ENCODE data around the gene NUFIP2. TPM values are rescaled to one million over a fixed set of nuclear protein-coding genes. Genes with fewer than 3 reads are reported as not detected.

Gene NUFIP2
- total RNA-seq, 1 donor from 2014 or later = 90.7 TPM

- H3K9me3 Mint-ChIP-seq = no peaks in the 10 kb centered on the region
- peaks cover 7% of the 10 kb centered on the region for H3K27me3 Mint-ChIP-seq (ENCODE audit: insufficient read depth, low read depth)
- H2AFZ ChIP-seq (replicated peaks) = no peak overlapping the region
- H3K9ac ChIP-seq = no peak overlapping the region
- peaks cover 53% of the 10 kb centered on the region for H3K4me1 Mint-ChIP-seq
- peaks cover 37% of the 10 kb centered on the region for H3K4me1 ChIP-seq
- no peaks in the 10 kb centered on the region for H3K27me3 ChIP-seq
- TF ChIP-seq EZH2 (IDR thresholded peaks at IDR 0.05) (no peak), CTCF (IDR thresholded peaks at IDR 0.05) (peak; percentile 50)
- no peaks in the 10 kb centered on the region for H3K36me3 Mint-ChIP-seq
- no peak overlapping the region for H3K4me3 Mint-ChIP-seq
- H3K79me2 ChIP-seq (ENCODE audit: low read depth) = no peaks in the 10 kb centered on the region
- no peak overlapping the region for H3K4me3 ChIP-seq
- peak; percentile 46 for DNase-seq (ENCODE audit: low spot score)
- no peak overlapping the region for H3K4me2 ChIP-seq
- no peaks in the 10 kb centered on the region for H3K36me3 ChIP-seq
- no peaks in the 10 kb centered on the region for H3K9me3 ChIP-seq (ENCODE audit: low read depth)
- peaks cover 50% of the 10 kb centered on the region for H3F3A ChIP-seq (ENCODE audit: low read depth)
- H4K20me1 ChIP-seq (ENCODE audit: low read depth) = no peaks in the 10 kb centered on the region
- H3K27ac ChIP-seq = no peak overlapping the region
- no peak overlapping the region for H3K27ac Mint-ChIP-seq
Measured at GRCh38 chr17:29243792-29244191, 50.2 kb downstream of the NUFIP2 start.

- Histone ChIP-seq H3K4me3 (no peak overlapping the region), H3K9ac (no peak overlapping the region), H3K27ac (no peak overlapping the region), H3F3A (ENCODE audit: low read depth) (peaks cover 50% of the 10 kb centered on the region), H3K4me1 (peaks cover 37% of the 10 kb centered on the region), H3K4me2 (no peak overlapping the region), H3K9me3 (ENCODE audit: low read depth) (no peaks in the 10 kb centered on the region), H2AFZ (replicated peaks) (no peak overlapping the region), H3K79me2 (ENCODE audit: low read depth) (no peaks in the 10 kb centered on the region), H4K20me1 (ENCODE audit: low read depth) (no peaks in the 10 kb centered on the region), H3K27me3 (no peaks in the 10 kb centered on the region), H3K36me3 (no peaks in the 10 kb centered on the region)
- DNase-seq (ENCODE audit: low spot score) = no peak
- no peaks in the 10 kb centered on the region for H3K36me3 Mint-ChIP-seq
- peaks cover 60% of the 10 kb centered on the region for H3K4me1 Mint-ChIP-seq
- peaks cover 7% of the 10 kb centered on the region for H3K27me3 Mint-ChIP-seq (ENCODE audit: insufficient read depth, low read depth)
- peak overlapping the region; percentile 58 for H3K4me3 Mint-ChIP-seq
- H3K9me3 Mint-ChIP-seq = no peaks in the 10 kb centered on the region
- no peak overlapping the region for H3K27ac Mint-ChIP-seq
- TF ChIP-seq CTCF (IDR thresholded peaks at IDR 0.05) (no peak), EZH2 (IDR thresholded peaks at IDR 0.05) (no peak), EZH2phosphoT487 (IDR thresholded peaks at IDR 0.05) (no peak)
Measured at GRCh38 chr17:29242790-29243189, 51.2 kb downstream of the NUFIP2 start.

- Mint-ChIP-seq H3K4me3 (no peak overlapping the region), H3K9me3 (no peaks in the 10 kb centered on the region)
Measured at GRCh38 chr17:29242051-29242450, 51.9 kb downstream of the NUFIP2 start.

More at GRCh38 chr17:29242051-29242450, 51.9 kb downstream of the NUFIP2 start:
- no peak overlapping the region for H3K27ac ChIP-seq
- no peak overlapping the region for H3K4me3 ChIP-seq
- no peak overlapping the region for H3K9ac ChIP-seq
- H3K4me1 ChIP-seq = peaks cover 35% of the 10 kb centered on the region
- H3F3A ChIP-seq (ENCODE audit: low read depth) = peaks cover 49% of the 10 kb centered on the region
- H4K20me1 ChIP-seq (ENCODE audit: low read depth) = no peaks in the 10 kb centered on the region
- Mint-ChIP-seq H3K36me3 (no peaks in the 10 kb centered on the region), H3K27ac (peak overlapping the region; percentile 97), H3K4me1 (peaks cover 58% of the 10 kb centered on the region), H3K27me3 (ENCODE audit: insufficient read depth, low read depth) (peaks cover 8% of the 10 kb centered on the region)
- no peaks in the 10 kb centered on the region for H3K9me3 ChIP-seq (ENCODE audit: low read depth)
- no peak for DNase-seq (ENCODE audit: low spot score)
- no peak overlapping the region for H3K4me2 ChIP-seq
- TF ChIP-seq EZH2 (IDR thresholded peaks at IDR 0.05) (no peak), EZH2phosphoT487 (IDR thresholded peaks at IDR 0.05) (no peak), CTCF (IDR thresholded peaks at IDR 0.05) (no peak)
- no peaks in the 10 kb centered on the region for H3K36me3 ChIP-seq
- H3K27me3 ChIP-seq = no peaks in the 10 kb centered on the region
- H2AFZ ChIP-seq (replicated peaks) = no peak overlapping the region
- no peaks in the 10 kb centered on the region for H3K79me2 ChIP-seq (ENCODE audit: low read depth)
